ENCODE measurements around the gene LPCAT2.

DNA sequence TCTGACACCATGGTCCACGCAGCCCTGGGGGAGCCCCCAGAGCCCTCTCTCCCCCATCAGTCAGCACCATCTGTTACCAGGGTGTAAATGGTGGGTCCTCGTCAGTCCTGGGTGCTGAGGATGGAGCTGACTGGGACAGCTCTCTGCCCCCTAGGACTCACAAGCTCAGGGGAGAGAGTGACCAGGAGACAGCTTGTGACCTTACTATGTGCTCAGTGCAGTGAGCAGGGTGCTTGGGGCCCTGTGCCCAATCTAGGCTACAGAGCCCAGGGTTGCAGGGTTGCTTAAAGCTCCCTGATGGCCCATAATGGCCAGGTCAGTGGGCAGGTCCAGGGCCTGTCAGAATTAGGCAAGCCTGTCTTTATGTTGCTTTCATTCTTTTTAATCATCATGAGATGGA lies 18.6 kb upstream of the LPCAT2 start:
- TF ChIP-seq ARNTL (CRISPR knock-in tag; IDR thresholded peaks at IDR 0.05; ENCODE audit: borderline replicate concordance, low read depth) (no peak), PPARA (CRISPR knock-in tag; IDR thresholded peaks at IDR 0.05; ENCODE audit: borderline replicate concordance) (no peak), ZFP30 (CRISPR knock-in tag; IDR thresholded peaks at IDR 0.05) (no peak), ZFP3 (CRISPR knock-in tag; IDR thresholded peaks at IDR 0.05) (no peak)
